Smooth muscle cell (in vitro differentiated cells): Measurements from ENCODE around the gene OSBPL6. TPM values are rescaled to one million over a fixed set of nuclear protein-coding genes. Genes with fewer than 3 reads are reported as not detected.

ENCODE experiments used
- DNase-seq: peaks from one replicate; lab custom pipeline; 2025; ENCODE audit not compliant: unreplicated experiment; lab: John Stamatoyannopoulos, UW
- H2AFZ ChIP-seq: fragments of 200-600 bp; sonication (generic); 2 replicates; pipeline ENCODE4 v1.6.0; 2016; ENCODE audit warnings: antibody characterized with exemption, low read depth, mild to moderate bottlenecking
- H3F3A ChIP-seq: fragments of 200-600 bp; sonication (generic); 2 replicates; pipeline ENCODE4 v1.6.0; 2017; ENCODE audit warnings: antibody characterized with exemption, low read depth
- H3K27ac ChIP-seq: fragments of 200-600 bp; sonication (generic); 2 replicates; pipeline ENCODE4 v1.5.1; 2016; ENCODE audit warnings: low read depth, mild to moderate bottlenecking
- H3K27me3 ChIP-seq: fragments of 200-600 bp; sonication (generic); 2 replicates; pipeline ENCODE4 v1.6.1; 2016; ENCODE audit warnings: low read depth, mild to moderate bottlenecking
- H3K36me3 ChIP-seq: fragments of 200-600 bp; sonication (generic); 2 replicates; pipeline ENCODE4 v1.5.1; 2016; ENCODE audit warnings: low read depth
- H3K4me1 ChIP-seq: fragments of 200-600 bp; sonication (generic); 2 replicates; pipeline ENCODE4 v1.5.1; 2016; ENCODE audit warnings: low read depth
- H3K4me2 ChIP-seq: fragments of 200-600 bp; sonication (generic); 2 replicates; pipeline ENCODE4 v1.6.0; 2016; ENCODE audit warnings: mild to moderate bottlenecking
- H3K4me3 ChIP-seq: fragments of 200-600 bp; sonication (generic); 2 replicates; pipeline ENCODE4 v1.5.1; 2016; ENCODE audit warnings: mild to moderate bottlenecking
- H3K79me2 ChIP-seq: fragments of 200-600 bp; sonication (generic); 2 replicates; pipeline ENCODE4 v1.6.0; 2016; ENCODE audit warnings: low read depth, mild to moderate bottlenecking
- H3K9ac ChIP-seq: fragments of 200-600 bp; sonication (generic); 2 replicates; pipeline ENCODE4 v1.6.0; 2016; ENCODE audit warnings: low read depth
- H3K9me3 ChIP-seq: fragments of 200-600 bp; sonication (generic); replicated peaks from 2 replicates; pipeline ENCODE4 v1.5.1; 2016; ENCODE audit warnings: low read depth
- H4K20me1 ChIP-seq: fragments of 200-600 bp; sonication (generic); 2 replicates; pipeline ENCODE4 v1.6.0; 2016; ENCODE audit warnings: low read depth
- CTCF ChIP-seq: fragments of 200-600 bp; sonication (generic); IDR thresholded peaks from 2 replicates; pipeline ENCODE4 v1.5.1; 2017; ENCODE audit warnings: borderline replicate concordance, mild to moderate bottlenecking, antibody characterized with exemption; ENCODE audit not compliant: insufficient read depth, poor library complexity, severe bottlenecking
- WGBS: methylation state at CpG from one replicate; pipeline ENCODE4 v1.1.7; 2016; ENCODE audit warnings: low lambda C conversion rate; 5-methylcytosine and 5-hydroxymethylcytosine counted together
- polyA plus RNA-seq: library from polyadenylated mRNA; unstranded; fragments of >200 nt; fragmentation: Nextera tagmentation; extraction: Ambion mirVana; gene quantifications from 2 replicates; pipeline ENCODE4 v1.2.1, GENCODE V29; 2016
- total RNA-seq: library from RNA; depleted of rRNA; stranded (reverse); fragments of >200 nt; gene quantifications from 2 replicates; pipeline ENCODE4 v1.2.3, GENCODE V29; 2014

The OSBPL6 gene
- total and polyA plus RNA-seq, 2 experiments from 2014 or later, result 7.4 to 7.6 TPM

GRCh38 chr2:178380763-178381162 is 186.5 kb downstream of the OSBPL6 start:
- no peaks in the 10 kb centered on the region for H3K79me2 ChIP-seq
- H3K27me3 ChIP-seq, result no peaks in the 10 kb centered on the region
- WGBS, result 94% methylated on average over 1 of the region's 1 CpG
- no peak for TF ChIP-seq CTCF
- no peaks in the 10 kb centered on the region for H3K4me1 ChIP-seq
- no peak overlapping the region for H3K4me3 ChIP-seq
- no peaks in the 10 kb centered on the region for H3F3A ChIP-seq
- no peak for DNase-seq
- no peak overlapping the region for H2AFZ ChIP-seq
- no peak overlapping the region for H3K27ac ChIP-seq
- H4K20me1 ChIP-seq, result no peaks in the 10 kb centered on the region
- H3K4me2 ChIP-seq, result no peak overlapping the region
- no peak overlapping the region for H3K9ac ChIP-seq
- no peaks in the 10 kb centered on the region for H3K36me3 ChIP-seq
- no peaks in the 10 kb centered on the region for H3K9me3 ChIP-seq

- H2AFZ ChIP-seq, result no peak overlapping the region
- TF ChIP-seq CTCF, result no peak
- H3K79me2 ChIP-seq, result no peaks in the 10 kb centered on the region
- H3F3A ChIP-seq, result no peaks in the 10 kb centered on the region
- H3K36me3 ChIP-seq, result no peaks in the 10 kb centered on the region
- H3K4me3 ChIP-seq, result no peak overlapping the region
- no peak overlapping the region for H3K4me2 ChIP-seq
- H3K4me1 ChIP-seq, result no peaks in the 10 kb centered on the region
- no peak for DNase-seq
- WGBS, result 94% methylated on average over 5 of the region's 5 CpGs
- H3K9me3 ChIP-seq, result no peaks in the 10 kb centered on the region
- no peak overlapping the region for H3K27ac ChIP-seq
- no peaks in the 10 kb centered on the region for H3K27me3 ChIP-seq
- no peak overlapping the region for H3K9ac ChIP-seq
- H4K20me1 ChIP-seq, result no peaks in the 10 kb centered on the region
These were observed 189.4 kb downstream of the OSBPL6 start for GRCh38 chr2:178383718-178384117.

- Histone ChIP-seq H3K79me2 (no peaks in the 10 kb centered on the region), H3K9me3 (no peaks in the 10 kb centered on the region), H3K36me3 (no peaks in the 10 kb centered on the region), H4K20me1 (no peaks in the 10 kb centered on the region), H2AFZ (no peak overlapping the region), H3K4me1 (no peaks in the 10 kb centered on the region), H3K4me3 (no peak overlapping the region), H3F3A (no peaks in the 10 kb centered on the region), H3K27me3 (no peaks in the 10 kb centered on the region), H3K27ac (no peak overlapping the region), H3K4me2 (no peak overlapping the region), H3K9ac (no peak overlapping the region)
- no peak for DNase-seq
- TF ChIP-seq CTCF, result no peak
- 82% methylated on average over 4 of the region's 4 CpGs for WGBS
These were observed 191.4 kb downstream of the OSBPL6 start for GRCh38 chr2:178385595-178386148.

GRCh38 chr2:178386986-178387597 is 192.8 kb downstream of the OSBPL6 start:
- no peak for TF ChIP-seq CTCF
- 83% methylated on average over 1 of the region's 1 CpG for WGBS
- Histone ChIP-seq H3K4me1 (no peaks in the 10 kb centered on the region), H3K27me3 (no peaks in the 10 kb centered on the region), H3K4me2 (no peak overlapping the region), H3K27ac (no peak overlapping the region), H3K79me2 (no peaks in the 10 kb centered on the region), H3K4me3 (no peak overlapping the region), H4K20me1 (no peaks in the 10 kb centered on the region), H3K9ac (no peak overlapping the region), H3K9me3 (no peaks in the 10 kb centered on the region), H3F3A (no peaks in the 10 kb centered on the region), H3K36me3 (no peaks in the 10 kb centered on the region), H2AFZ (no peak overlapping the region)
- no peak for DNase-seq
